WERI-Rb-1 (cell line): ENCODE results near the gene BRSK2.

ENCODE experiments used
- DNase-seq: peaks from one replicate; pipeline ENCODE4 v3.0.0-alpha.2; 2020
- H3K27ac ChIP-seq: fragments of 250-450 bp; sonication (Bioruptor Pico); 2 replicates; pipeline ENCODE4 v1.5.1; 2020; ENCODE audit warnings: mild to moderate bottlenecking, moderate library complexity
- H3K27me3 ChIP-seq: fragments of 250-450 bp; sonication (Bioruptor Pico); 2 replicates; pipeline ENCODE4 v1.5.1; 2021; ENCODE audit warnings: mild to moderate bottlenecking, low read depth, moderate library complexity; ENCODE audit not compliant: insufficient read depth, severe bottlenecking
- H3K36me3 ChIP-seq: fragments of 250-450 bp; sonication (Bioruptor Pico); 2 replicates; pipeline ENCODE4 v1.5.1; 2020; ENCODE audit warnings: mild to moderate bottlenecking, moderate library complexity
- H3K4me3 ChIP-seq: 2 replicates; pipeline ENCODE4 v1.5.1; 2011; ENCODE audit warnings: low read depth, mild to moderate bottlenecking, control low read depth, low read length
- H3K9me3 ChIP-seq: fragments of 250-450 bp; sonication (Bioruptor Pico); 2 replicates; pipeline ENCODE4 v1.5.1; 2021; ENCODE audit warnings: mild to moderate bottlenecking, moderate library complexity; ENCODE audit not compliant: severe bottlenecking
- TF ChIP-seq, protein P1 (sequence below): IDR thresholded peaks from 2 replicates; pipeline ENCODE4 v1.5.1; 2011; ENCODE audit warnings: low read depth, mild to moderate bottlenecking, control low read depth, inconsistent platforms, low read length

The BRSK2 gene

DNA sequence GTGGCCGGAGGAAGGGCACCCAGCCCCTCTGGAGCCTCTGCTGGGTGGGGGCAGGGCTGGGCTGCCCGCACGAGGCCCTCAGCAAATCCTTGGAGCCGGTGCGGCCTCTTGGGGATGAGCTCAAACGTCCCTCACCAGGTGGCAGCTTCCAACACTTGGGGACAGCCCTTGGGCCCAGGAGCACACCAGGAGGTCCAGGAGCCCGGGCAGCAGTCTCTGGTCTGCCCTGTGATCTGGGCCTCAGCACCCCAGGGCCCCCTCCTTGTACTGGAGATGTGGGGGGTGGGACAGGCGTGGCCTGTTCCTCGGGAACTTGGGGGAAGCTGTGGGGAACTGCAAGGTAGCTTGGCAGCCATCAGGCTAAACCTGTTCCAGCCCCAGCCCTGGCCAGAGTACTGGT is 56.9 kb downstream of the BRSK2 start:
- peak; percentile 43 for DNase-seq
- Histone ChIP-seq H3K9me3 (no peaks in the 10 kb centered on the region), H3K4me3 (no peak overlapping the region), H3K36me3 (peaks cover 62% of the 10 kb centered on the region), H3K27ac (peak overlapping the region; percentile 92), H3K27me3 (no peaks in the 10 kb centered on the region)
- TF ChIP-seq, protein P1, sequence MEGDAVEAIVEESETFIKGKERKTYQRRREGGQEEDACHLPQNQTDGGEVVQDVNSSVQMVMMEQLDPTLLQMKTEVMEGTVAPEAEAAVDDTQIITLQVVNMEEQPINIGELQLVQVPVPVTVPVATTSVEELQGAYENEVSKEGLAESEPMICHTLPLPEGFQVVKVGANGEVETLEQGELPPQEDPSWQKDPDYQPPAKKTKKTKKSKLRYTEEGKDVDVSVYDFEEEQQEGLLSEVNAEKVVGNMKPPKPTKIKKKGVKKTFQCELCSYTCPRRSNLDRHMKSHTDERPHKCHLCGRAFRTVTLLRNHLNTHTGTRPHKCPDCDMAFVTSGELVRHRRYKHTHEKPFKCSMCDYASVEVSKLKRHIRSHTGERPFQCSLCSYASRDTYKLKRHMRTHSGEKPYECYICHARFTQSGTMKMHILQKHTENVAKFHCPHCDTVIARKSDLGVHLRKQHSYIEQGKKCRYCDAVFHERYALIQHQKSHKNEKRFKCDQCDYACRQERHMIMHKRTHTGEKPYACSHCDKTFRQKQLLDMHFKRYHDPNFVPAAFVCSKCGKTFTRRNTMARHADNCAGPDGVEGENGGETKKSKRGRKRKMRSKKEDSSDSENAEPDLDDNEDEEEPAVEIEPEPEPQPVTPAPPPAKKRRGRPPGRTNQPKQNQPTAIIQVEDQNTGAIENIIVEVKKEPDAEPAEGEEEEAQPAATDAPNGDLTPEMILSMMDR = no peak

DNA sequence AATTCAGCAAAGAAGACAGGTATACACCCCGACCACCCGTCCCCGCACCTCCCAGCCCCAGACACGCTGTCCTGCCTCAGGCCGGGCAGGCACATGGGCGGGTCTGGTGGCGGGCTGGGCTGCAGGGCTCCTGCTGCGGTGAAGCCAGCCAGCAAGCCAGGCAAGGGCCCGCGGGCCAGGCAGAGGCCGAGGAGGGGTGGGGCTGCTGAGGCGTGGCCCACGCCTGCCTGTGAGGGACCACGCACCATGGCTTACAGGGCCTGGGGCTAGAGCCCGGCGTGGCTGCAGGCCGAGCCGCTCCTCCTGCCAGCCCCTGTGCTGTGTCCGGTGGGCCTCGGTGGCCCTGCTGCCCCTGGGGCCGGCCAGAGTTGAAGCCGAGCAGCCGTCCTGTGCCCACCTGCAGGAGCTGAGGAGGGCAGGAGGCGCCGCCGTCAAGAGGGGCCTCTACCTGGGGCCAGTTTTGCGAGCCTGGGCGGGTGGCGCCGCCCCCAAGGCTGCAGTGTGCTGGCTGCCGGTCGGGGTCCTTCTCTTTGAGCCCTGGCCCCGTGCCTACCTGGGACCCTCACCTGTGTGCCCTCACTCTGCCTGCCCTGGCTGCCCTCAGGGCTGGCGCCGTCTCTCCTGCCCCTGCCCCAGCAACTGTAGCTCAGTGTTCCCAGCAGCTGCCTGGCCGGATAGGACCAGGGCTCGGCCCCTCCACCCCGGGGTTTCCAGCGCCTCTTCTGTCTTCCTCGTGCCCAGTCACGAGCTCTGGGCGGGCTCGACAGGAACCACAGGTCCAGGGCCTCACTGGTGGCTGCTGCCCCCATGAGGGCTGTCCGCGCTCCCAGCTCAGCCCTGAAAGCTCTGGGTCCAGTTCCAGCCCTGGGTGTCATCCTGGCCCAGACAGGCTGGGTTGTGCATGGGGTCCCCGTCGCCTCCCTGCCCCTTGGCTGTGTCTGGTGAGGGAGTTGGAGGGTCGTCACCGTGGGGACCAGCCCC is 58.4 kb downstream of the BRSK2 start:
- H3K9me3 ChIP-seq = no peaks in the 10 kb centered on the region
- TF ChIP-seq, protein P1 = no peak

DNA sequence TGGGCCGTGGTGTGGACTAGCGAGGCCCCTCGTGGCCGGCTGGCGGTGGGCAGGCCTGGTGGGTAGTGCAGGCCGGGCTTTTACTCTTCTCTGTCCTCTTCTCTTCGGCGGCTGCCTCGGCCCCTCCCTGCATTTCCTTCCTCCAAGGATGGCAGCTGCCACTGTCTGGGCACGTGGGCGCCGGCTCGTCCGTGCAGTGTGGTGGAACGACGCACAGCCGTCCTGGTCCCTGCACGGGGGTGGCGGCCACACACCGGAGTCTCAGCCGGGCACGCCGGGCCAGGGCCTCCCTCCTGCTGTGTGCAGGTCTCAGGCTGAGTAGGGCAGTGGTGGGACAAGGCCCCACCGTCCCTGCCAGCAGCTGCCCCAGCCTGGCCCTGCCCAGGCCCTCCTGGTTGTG is 59.1 kb downstream of the BRSK2 start:
- H3K27me3 ChIP-seq = no peaks in the 10 kb centered on the region
- H3K36me3 ChIP-seq = peaks cover 71% of the 10 kb centered on the region
- no peak overlapping the region for H3K4me3 ChIP-seq

More for the DNA sequence above, 58.4 kb downstream of the BRSK2 start:
- H3K36me3 ChIP-seq = peaks cover 70% of the 10 kb centered on the region
- DNase-seq = no peak
- no peaks in the 10 kb centered on the region for H3K27me3 ChIP-seq
- no peak overlapping the region for H3K4me3 ChIP-seq
- H3K27ac ChIP-seq = 0 out of 2 replicates have a peak overlapping the region, but pooled peaks have one; percentile 14

DNA sequence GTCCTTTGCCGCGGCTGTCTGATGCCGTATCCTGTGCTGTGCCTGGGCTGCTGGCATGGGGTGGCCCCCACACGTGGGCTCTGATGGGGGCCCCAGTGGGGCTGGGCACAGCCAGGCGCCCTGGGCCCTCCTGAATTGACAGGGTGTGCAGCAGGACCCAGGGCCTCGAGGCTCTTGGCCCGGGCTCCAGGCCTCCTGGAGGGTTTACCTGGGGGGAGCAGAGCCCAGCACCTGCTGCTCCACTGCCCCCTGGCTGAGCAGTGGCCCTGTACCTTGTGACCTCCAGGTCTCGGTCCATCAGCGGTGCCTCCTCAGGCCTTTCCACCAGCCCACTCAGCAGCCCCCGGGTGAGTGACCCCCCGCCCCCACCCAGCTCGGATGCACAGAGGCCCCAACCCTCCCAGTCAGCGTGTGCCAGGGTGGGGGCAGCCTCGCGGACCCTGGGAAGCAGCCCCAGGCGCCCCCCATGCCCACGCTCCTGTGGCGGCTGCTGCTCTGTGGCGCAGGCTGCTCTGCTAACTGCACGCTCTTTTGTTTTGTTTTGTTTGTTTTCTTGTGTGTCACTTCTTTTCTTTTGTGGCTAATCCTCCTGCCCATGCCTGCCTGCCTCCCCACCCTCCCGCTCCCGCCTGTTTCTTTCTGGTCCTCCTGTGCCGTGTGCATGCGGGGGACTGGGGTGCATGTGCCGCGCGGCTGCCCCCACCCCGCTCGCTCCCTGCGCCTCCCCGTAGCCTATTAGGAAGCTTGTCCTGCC is 59.9 kb downstream of the BRSK2 start:
- Histone ChIP-seq H3K36me3 (peaks cover 75% of the 10 kb centered on the region), H3K27me3 (no peaks in the 10 kb centered on the region), H3K9me3 (no peaks in the 10 kb centered on the region), H3K4me3 (no peak overlapping the region), H3K27ac (no peak overlapping the region)
- TF ChIP-seq, protein P1 = no peak
- no peak for DNase-seq

More for the DNA sequence above, 59.1 kb downstream of the BRSK2 start:
- Histone ChIP-seq H3K27ac (no peak overlapping the region), H3K9me3 (no peaks in the 10 kb centered on the region)
- TF ChIP-seq, protein P1 = no peak
- no peak for DNase-seq

DNA sequence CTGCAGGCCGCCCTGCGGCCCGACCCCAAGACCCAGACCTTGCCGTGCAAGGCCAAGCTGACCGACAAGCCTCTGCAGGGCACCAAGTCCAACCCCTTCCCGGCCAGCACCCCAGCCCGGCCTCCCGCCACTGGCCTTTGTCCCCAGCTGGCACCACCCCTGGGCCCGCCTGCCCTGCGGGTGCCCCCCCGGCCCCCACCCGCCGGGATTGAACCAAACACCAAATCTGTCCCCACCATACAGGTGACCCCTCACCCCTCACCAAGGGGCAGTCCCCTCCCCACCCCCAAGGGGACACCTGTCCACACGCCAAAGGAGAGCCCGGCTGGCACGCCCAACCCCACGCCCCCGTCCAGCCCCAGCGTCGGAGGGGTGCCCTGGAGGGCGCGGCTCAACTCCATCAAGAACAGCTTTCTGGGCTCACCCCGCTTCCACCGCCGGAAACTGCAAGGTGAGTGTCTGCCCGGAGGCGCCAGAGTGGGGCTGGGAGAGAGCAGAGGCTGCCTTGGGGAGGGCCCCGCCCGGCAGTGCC is 60.7 kb downstream of the BRSK2 start:
- Histone ChIP-seq H3K9me3 (no peaks in the 10 kb centered on the region), H3K27ac (no peak overlapping the region), H3K27me3 (no peaks in the 10 kb centered on the region), H3K36me3 (peaks cover 70% of the 10 kb centered on the region), H3K4me3 (no peak overlapping the region)
- DNase-seq = no peak
- TF ChIP-seq, protein P1 = no peak
